Erythroblast (primary cell): ENCODE results near the gene KRTAP12-1.

Source experiments
- DNase-seq, 2 experiments: peaks; one replicate each; lab custom pipeline; 2025; lab: John Stamatoyannopoulos, UW
- GATA1 ChIP-seq: IDR thresholded peaks from 2 replicates; pipeline ENCODE4 v1.6.1; 2011; ENCODE audit warnings: low read depth, mild to moderate bottlenecking, control low read depth, low read length, moderate library complexity
- POLR2A ChIP-seq: IDR thresholded peaks from 2 replicates; pipeline ENCODE4 v1.6.1; 2011; ENCODE audit warnings: mild to moderate bottlenecking, low read length

Gene KRTAP12-1

DNA sequence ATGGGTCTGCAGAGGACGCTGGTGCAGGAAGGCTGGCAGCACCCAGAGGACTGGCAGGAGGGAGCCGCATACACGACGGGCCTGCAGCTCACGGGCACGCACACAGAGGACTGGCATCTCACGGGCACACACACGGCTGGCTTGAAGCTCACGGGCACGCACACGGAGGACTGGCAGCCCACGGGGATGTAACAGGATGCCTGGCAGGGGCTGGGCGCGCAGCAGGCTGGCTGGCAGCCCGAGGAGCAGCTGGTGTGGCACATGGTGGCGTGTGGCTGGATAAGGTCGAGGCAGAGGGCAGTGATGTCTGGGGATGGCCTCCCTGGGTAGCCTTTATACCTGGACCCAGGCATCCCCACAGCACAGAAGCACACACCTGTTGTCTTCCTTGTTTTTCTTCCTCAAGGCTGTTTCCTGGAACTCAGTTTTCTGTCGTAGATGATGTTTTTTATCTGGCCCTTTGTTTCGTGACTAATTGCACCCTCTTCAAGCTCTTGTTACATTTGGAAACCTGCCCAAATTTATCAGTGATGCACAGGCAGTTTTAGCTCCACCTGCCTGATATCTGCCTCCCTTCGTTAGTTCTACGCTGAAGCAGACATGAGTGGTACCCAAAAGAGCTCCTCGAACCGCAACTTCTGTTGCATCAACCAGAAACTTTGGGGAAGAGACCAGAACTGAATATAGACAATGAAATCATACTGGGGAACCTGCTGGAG lies at the start of gene KRTAP12-1:
Gene KRTAP12-1 (minus strand): TSS at position 303 of the 719 bp plus-strand sequence. CDS start 40 bp downstream, at position 263.
- TF ChIP-seq POLR2A (no peak), GATA1 (no peak)
- DNase-seq, result no peak

DNA sequence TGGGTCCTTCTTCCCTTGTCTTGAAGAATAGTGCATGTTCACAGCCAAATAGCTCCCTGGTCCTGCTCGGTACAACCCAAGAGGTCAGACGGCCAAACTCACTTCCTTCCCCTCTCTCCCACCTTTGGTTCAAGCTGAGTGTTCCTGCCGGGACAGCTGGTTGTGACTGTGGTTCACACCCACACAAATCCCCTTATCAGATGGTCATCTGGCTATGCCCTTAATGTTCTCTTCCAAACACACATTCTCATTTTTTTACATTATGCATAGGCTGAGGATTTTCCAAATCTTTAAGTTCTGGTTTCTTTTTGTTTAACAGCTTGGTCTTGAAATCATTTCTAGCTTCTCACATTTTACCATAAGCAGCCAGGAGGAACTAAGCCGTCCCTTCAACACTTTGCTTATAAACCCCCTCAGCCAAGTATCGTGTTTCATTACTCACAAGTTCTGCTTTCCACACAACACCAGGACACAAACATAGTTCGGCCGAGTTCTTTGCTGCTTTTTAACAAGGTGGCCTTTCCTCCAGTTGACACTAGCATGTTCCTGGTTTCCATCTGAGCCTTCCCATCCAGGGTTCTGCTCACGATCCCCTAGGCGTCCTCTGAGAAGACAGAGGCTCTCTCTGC lies 49.1 kb upstream of the KRTAP12-1 start:
- no peak for DNase-seq
- TF ChIP-seq POLR2A (no peak), GATA1 (no peak)

GRCh38 chr21:44730028-44730395 lies 48.0 kb upstream of the KRTAP12-1 start:
- no peak for DNase-seq
- no peak for TF ChIP-seq POLR2A
- no peak for TF ChIP-seq GATA1

GRCh38 chr21:44729336-44730027 lies 47.5 kb upstream of the KRTAP12-1 start:
- no peak for TF ChIP-seq GATA1
- no peak for DNase-seq

- DNase-seq, result no peak
- TF ChIP-seq POLR2A, result no peak
- no peak for TF ChIP-seq GATA1
These were observed 46.8 kb upstream of the KRTAP12-1 start for GRCh38 chr21:44728716-44729115.

DNA sequence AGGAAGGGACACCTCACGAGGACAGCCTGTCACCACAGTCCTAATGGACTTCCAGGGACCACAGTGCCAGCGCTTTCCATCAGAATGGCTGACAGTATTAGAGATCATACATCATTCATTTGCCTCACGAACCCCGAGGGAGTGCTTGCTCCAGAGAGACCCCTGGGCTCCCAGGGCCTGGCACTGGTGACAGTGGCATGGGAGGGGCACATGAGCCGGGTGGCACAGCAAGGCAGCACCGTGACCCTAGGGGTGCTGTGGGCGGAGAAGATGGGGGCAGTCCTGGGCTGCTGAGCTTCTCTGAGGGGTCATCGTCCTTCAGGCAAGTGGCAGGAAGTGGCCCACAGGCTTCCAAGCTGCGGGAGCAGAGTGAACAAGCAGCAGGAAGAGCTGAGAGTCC lies 45.8 kb upstream of the KRTAP12-1 start:
- TF ChIP-seq POLR2A, result no peak
- no peak for TF ChIP-seq GATA1
- no peak for DNase-seq

DNA sequence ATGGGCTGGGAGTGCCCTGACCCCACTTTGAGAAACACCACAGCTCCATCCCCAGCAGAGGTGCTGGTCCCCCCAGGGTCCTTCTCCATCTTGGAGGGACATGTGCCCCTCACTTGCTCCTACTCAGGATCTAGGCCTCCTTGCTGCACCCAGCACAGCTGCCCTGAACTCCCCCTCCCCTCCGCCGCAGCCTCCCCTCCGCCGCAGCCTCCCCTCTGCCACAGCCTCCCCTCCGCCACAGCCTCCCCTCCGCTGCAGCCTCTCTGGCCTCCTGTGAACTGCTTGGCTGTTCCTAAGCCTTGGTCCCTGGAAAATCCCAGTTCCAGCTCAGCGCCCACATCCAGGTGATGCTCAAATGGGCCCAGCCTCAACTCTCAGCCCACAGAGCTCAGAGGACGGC lies 45.4 kb upstream of the KRTAP12-1 start:
- TF ChIP-seq POLR2A (no peak), GATA1 (no peak)
- no peak for DNase-seq

DNA sequence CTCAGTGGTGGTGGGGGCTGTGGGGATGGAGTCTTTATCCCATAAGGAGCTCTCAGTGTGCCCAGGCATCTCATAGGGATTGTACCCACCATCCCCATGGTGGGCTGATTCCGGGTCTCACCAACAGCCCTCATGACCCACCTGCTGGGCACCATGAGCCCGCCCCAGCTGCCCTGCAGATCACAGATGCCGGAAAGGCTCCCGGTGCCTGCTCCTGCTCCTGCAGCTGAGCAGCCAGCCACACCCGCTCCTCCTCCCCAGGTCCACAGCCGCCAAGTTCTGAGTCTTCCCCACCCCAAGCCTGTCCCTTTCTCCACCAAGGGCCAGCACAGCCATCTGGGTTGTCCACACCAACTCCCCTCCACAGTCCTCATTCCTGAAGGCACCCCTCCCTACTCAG lies 44.9 kb upstream of the KRTAP12-1 start:
- no peak for TF ChIP-seq POLR2A
- TF ChIP-seq GATA1, result no peak
- DNase-seq, result no peak

DNA sequence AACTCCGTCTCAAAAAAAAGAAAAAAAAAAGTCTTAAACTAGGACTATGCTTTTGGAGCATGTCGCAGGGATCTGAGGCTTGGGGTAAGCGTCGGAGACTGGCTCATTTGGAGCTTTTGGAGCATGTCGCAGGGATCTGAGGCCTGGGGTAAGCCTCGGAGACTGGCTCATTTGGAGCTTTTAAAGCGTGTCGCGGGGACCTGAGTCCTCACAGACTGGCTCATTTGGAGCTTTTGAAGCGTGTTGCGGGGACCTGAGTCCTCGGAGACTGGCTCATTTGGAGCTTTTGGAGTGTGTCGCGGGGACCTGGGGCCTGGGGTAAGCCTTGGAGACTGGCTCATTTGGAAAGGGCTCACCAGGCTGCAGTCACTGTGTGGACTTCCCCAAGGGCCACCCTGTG lies 43.0 kb upstream of the KRTAP12-1 start:
- DNase-seq, result no peak

GRCh38 chr21:44724196-44724595 lies 42.2 kb upstream of the KRTAP12-1 start:
- TF ChIP-seq GATA1 (no peak), POLR2A (no peak)
- no peak for DNase-seq

More for the DNA sequence above, 43.0 kb upstream of the KRTAP12-1 start:
- TF ChIP-seq GATA1 (no peak), POLR2A (no peak)

DNA sequence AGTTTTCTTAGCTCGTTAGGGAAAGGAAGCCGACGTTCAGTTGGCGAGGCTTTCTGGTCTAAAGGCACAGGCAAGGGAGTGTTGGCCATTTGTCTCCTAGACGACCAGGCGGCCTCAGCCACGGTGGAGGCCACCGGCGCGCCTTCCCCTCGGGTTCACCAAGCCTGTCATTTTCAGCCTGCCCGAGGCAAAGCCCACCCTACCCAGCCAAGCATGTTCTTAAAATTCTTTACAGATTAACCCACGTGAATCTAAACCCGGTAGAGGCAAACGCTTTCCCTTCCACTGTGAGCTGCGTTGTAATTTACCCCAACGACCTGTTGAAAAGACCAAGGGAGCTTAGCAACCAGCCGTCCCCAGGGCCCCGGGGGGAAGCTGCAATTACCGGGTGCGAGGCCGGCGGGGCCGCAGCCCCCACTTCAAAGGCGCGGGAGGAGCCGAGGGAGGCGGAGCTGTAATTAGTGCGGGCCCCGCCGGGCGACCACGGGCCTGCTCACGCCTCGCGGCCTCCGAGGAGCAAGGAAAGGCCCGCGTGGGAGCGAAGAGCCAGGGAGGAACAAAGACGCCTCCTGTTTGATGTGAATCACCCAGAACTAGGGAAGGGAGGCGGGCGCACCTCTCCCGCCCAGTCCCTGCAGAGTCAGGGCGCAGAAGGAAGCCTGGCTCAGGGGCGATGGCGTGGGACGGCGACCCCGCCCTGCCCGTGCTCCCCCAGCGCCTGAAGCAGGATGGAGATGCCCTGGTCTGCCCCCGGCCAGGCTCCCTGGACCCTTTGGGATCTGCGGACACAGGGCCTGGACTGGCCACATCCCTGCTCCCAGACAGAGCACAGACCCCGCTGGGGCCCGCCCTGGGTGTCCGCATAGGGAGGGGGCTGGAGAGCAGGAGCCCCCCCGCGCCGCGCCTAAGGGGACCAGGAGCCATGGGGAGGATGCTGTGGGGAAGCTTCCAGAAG lies 41.5 kb upstream of the KRTAP12-1 start:
- no peak for TF ChIP-seq POLR2A
- TF ChIP-seq GATA1, result no peak
- no peak for DNase-seq

DNA sequence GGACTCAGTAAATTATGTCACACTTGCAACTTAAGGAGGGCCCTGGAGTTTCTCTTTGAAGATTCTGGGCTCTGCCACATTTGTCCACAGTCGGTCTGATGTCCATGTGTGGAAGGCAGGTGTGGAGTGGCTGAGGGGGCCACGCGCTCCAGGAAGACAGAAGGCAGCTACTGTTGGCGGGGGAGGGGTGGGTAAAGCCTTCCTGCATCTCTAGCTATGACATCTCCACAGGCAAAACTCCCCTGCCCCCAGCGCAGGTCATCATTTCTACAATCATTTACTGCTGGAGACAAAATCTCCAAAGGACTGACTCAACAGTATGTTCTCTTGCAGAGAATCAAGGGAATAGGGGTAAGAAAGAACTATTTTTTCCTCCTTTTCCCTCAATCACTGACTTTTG lies 40.8 kb upstream of the KRTAP12-1 start:
- no peak for TF ChIP-seq POLR2A
- TF ChIP-seq GATA1, result no peak
- no peak for DNase-seq

DNA sequence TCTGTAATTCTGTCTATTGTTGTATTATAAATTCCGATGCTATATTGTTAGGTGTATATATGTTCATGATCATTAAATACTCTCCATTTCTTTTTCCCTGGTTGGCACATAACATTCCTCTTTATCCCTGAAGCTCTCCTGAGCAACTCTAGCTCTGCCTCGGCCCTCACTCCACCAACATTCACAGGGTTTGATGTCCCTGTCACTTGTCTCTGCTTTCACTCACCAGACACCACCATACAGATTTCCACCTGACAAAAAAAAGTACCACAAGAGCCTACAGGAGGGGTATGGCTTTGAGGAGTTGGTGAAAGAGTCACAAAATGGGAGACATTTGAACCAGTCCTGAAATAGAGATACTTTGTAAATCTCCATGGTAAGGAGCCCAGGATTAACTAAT lies 38.2 kb upstream of the KRTAP12-1 start:
- TF ChIP-seq POLR2A (no peak), GATA1 (no peak)
- no peak for DNase-seq
